Mesothelial cell of epicardium (in vitro differentiated cells): ENCODE measurements around the gene HDAC3. TPM values are rescaled to one million over a fixed set of nuclear protein-coding genes. Genes with fewer than 3 reads are reported as not detected.

Experiments
- DNase-seq, 2 experiments: peaks; one replicate each; pipeline ENCODE4 v3.0.0; 2021; ENCODE audit warnings: low spot score in 2 of 2; ENCODE audit not compliant: unreplicated experiment in 2 of 2
- H3K27ac Mint-ChIP-seq: 2 replicates; pipeline ENCODE4 v1.8.0; 2021; ENCODE audit warnings: mixed read lengths
- H3K27me3 Mint-ChIP-seq: 2 replicates; pipeline ENCODE4 v1.8.0; 2021; ENCODE audit warnings: low read depth, mixed read lengths
- H3K36me3 Mint-ChIP-seq: 2 replicates; pipeline ENCODE4 v1.8.0; 2021; ENCODE audit warnings: mixed read lengths
- H3K4me1 Mint-ChIP-seq: 2 replicates; pipeline ENCODE4 v1.8.0; 2021; ENCODE audit warnings: mixed read lengths
- H3K4me3 Mint-ChIP-seq: 2 replicates; pipeline ENCODE4 v1.8.0; 2021; ENCODE audit warnings: mild to moderate bottlenecking, moderate library complexity, mixed read lengths
- H3K9me3 Mint-ChIP-seq: 2 replicates; pipeline ENCODE4 v1.8.0; 2021; ENCODE audit warnings: mixed read lengths
- CTCF ChIP-seq: fragments of 200-600 bp; sonication (generic); IDR thresholded peaks from one replicate; pipeline ENCODE4 v1.5.0; 2021; ENCODE audit warnings: antibody characterized with exemption; ENCODE audit not compliant: unreplicated experiment
- total RNA-seq: library from RNA; stranded (reverse); gene quantifications from 3 replicates; pipeline ENCODE4 v1.2.1, GENCODE V29; 2021

The HDAC3 gene
- total RNA-seq, 1 donor from 2014 or later: 108 TPM

- no peaks in the 10 kb centered on the region for H3K4me1 Mint-ChIP-seq
- peaks cover 2% of the 10 kb centered on the region for H3K36me3 Mint-ChIP-seq
- peaks cover 10% of the 10 kb centered on the region for H3K9me3 Mint-ChIP-seq
- no peak for DNase-seq
- H3K4me3 Mint-ChIP-seq: no peak overlapping the region
- no peak for TF ChIP-seq CTCF
- no peaks in the 10 kb centered on the region for H3K27me3 Mint-ChIP-seq
- no peak overlapping the region for H3K27ac Mint-ChIP-seq
Observed at GRCh38 chr5:141598391-141599345, 38.0 kb downstream of the HDAC3 start.

GRCh38 chr5:141597814-141598213 is 38.8 kb downstream of the HDAC3 start:
- TF ChIP-seq CTCF: no peak

GRCh38 chr5:141597394-141597793 is 39.3 kb downstream of the HDAC3 start:
- H3K4me3 Mint-ChIP-seq: no peak overlapping the region
- TF ChIP-seq CTCF: no peak
- peaks cover 10% of the 10 kb centered on the region for H3K9me3 Mint-ChIP-seq
- H3K4me1 Mint-ChIP-seq: no peaks in the 10 kb centered on the region
- peaks cover 2% of the 10 kb centered on the region for H3K36me3 Mint-ChIP-seq
- H3K27me3 Mint-ChIP-seq: no peaks in the 10 kb centered on the region
- no peak overlapping the region for H3K27ac Mint-ChIP-seq
- DNase-seq: no peak

More at GRCh38 chr5:141597814-141598213, 38.8 kb downstream of the HDAC3 start:
- H3K27me3 Mint-ChIP-seq: no peaks in the 10 kb centered on the region
- peaks cover 2% of the 10 kb centered on the region for H3K36me3 Mint-ChIP-seq
- peaks cover 10% of the 10 kb centered on the region for H3K9me3 Mint-ChIP-seq
- H3K4me1 Mint-ChIP-seq: no peaks in the 10 kb centered on the region
- H3K27ac Mint-ChIP-seq: no peak overlapping the region
- no peak for DNase-seq
- no peak overlapping the region for H3K4me3 Mint-ChIP-seq

GRCh38 chr5:141596867-141597266 is 39.8 kb downstream of the HDAC3 start:
- Mint-ChIP-seq H3K27me3 (no peaks in the 10 kb centered on the region), H3K9me3 (peaks cover 10% of the 10 kb centered on the region), H3K27ac (no peak overlapping the region), H3K4me1 (no peaks in the 10 kb centered on the region), H3K36me3 (peaks cover 2% of the 10 kb centered on the region), H3K4me3 (no peak overlapping the region)
- DNase-seq: no peak
- TF ChIP-seq CTCF: no peak

GRCh38 chr5:141590127-141590526 is 46.5 kb downstream of the HDAC3 start:
- Mint-ChIP-seq H3K4me1 (no peaks in the 10 kb centered on the region), H3K27me3 (no peaks in the 10 kb centered on the region), H3K9me3 (no peaks in the 10 kb centered on the region), H3K27ac (no peak overlapping the region), H3K36me3 (no peaks in the 10 kb centered on the region), H3K4me3 (no peak overlapping the region)
- no peak for TF ChIP-seq CTCF
- DNase-seq: no peak
